Ovary (tissue), 3 donors: ENCODE data around the gene CTNNA1.

Experiments
- CTCF ChIP-seq, 3 donors: fragments of 450-650 bp in 2 of 3; fragments of 200-600 bp in 1 of 3; IDR thresholded peaks; one replicate each; pipeline versions ENCODE4 v1.5.1 to v1.8.0; 2016 to 2022; ENCODE audit warnings: antibody characterized with exemption in 3 of 3, mild to moderate bottlenecking in 1 of 3
- EP300 ChIP-seq: sonication (generic); formaldehyde crosslinking; IDR thresholded peaks from one replicate; pipeline ENCODE4 v1.6.1; 2017; ENCODE audit warnings: antibody characterized with exemption
- POLR2A ChIP-seq: fragments of 450-650 bp; IDR thresholded peaks from one replicate; pipeline ENCODE4 v1.6.1; 2017; ENCODE audit warnings: antibody characterized with exemption, mild to moderate bottlenecking, moderate library complexity
- donor health status: DM: no; HTN: no; CAD: no.

GRCh38 chr5:138745268-138745667, 8.0 kb upstream of the CTNNA1 start:
- TF ChIP-seq CTCF (IDR thresholded peaks at IDR 0.05) = no peak
- no peak for TF ChIP-seq EP300
- no peak for TF ChIP-seq POLR2A
